Activated naive CD8-positive, alpha-beta T cell treated with anti-CD3 and anti-CD28 coated beads, Interleukin-2, amount 50 U/mL, for 16 hours (primary cell): ENCODE data around the gene PLET1.
"Not testable (repeated sequence)": the region's sequence is repeated elsewhere in the genome, so short reads cannot be mapped to it uniquely, and the experiment has no call there.

Experiments
- DNase-seq: peaks from one replicate; pipeline ENCODE4 v3.0.0-alpha.2; 2020; ENCODE audit warnings: low read depth, low spot score

PLET1 gene

GRCh38 chr11:112212710-112213109, 48.0 kb downstream of the PLET1 start:
- DNase-seq, result no peak

GRCh38 chr11:112212290-112212689, 48.4 kb downstream of the PLET1 start:
- no peak for DNase-seq

GRCh38 chr11:112211536-112211935, 49.1 kb downstream of the PLET1 start:
- DNase-seq, result no peak

- DNase-seq, result no peak
Measured at GRCh38 chr11:112210890-112211289, 49.8 kb downstream of the PLET1 start.

- DNase-seq, result no peak
Measured at GRCh38 chr11:112206071-112206470, 54.6 kb downstream of the PLET1 start.

- DNase-seq, result no peak
Measured at GRCh38 chr11:112200252-112200651, 60.4 kb downstream of the PLET1 start.

GRCh38 chr11:112199101-112199500, 61.6 kb downstream of the PLET1 start:
- not testable (repeated sequence) for DNase-seq
